Mesendoderm (in vitro differentiated cells): ENCODE results near the gene NCK2.

Experiments used
- DNase-seq: peaks from one replicate; pipeline ENCODE4 v3.0.0; 2013
- H2AK5ac ChIP-seq: 2 replicates; pipeline ENCODE4 v1.6.1; 2013; ENCODE audit warnings: low read length, inconsistent platforms
- H2BK120ac ChIP-seq: 2 replicates; pipeline ENCODE4 v1.6.1; 2013; ENCODE audit warnings: low read depth, mild to moderate bottlenecking, low read length, moderate library complexity, mixed read lengths
- H2BK15ac ChIP-seq: replicated peaks from 2 replicates; pipeline ENCODE4 v1.6.1; 2013; ENCODE audit warnings: low read depth, mild to moderate bottlenecking, moderate library complexity
- H2BK5ac ChIP-seq: 2 replicates; pipeline ENCODE4 v1.6.1; 2013; ENCODE audit warnings: low read length, inconsistent platforms
- H3K18ac ChIP-seq: 2 replicates; pipeline ENCODE4 v1.6.1; 2013; ENCODE audit warnings: mild to moderate bottlenecking, low read length, mixed read lengths
- H3K23ac ChIP-seq: one replicate; pipeline ENCODE4 v1.6.1; 2013; ENCODE audit warnings: low read length
- H3K27ac ChIP-seq: 2 replicates; pipeline ENCODE4 v1.5.1; 2013; ENCODE audit warnings: low read depth, mild to moderate bottlenecking, inconsistent platforms, low read length, moderate library complexity
- H3K27me3 ChIP-seq: 2 replicates; pipeline ENCODE4 v1.6.1; 2013; ENCODE audit warnings: low read length, control low read depth, mild to moderate bottlenecking, inconsistent platforms; ENCODE audit not compliant: insufficient read depth, poor library complexity
- H3K36me3 ChIP-seq: 2 replicates; pipeline ENCODE4 v1.6.1; 2013; ENCODE audit warnings: low read length, inconsistent platforms; ENCODE audit not compliant: control insufficient read depth, insufficient read depth
- H3K4ac ChIP-seq: one replicate; pipeline ENCODE4 v1.6.1; 2013; ENCODE audit warnings: low read depth, mild to moderate bottlenecking, low read length, moderate library complexity
- H3K4me1 ChIP-seq: 2 replicates; pipeline ENCODE4 v1.6.1; 2013; ENCODE audit warnings: low read depth, low read length, inconsistent platforms; ENCODE audit not compliant: control insufficient read depth
- H3K4me2 ChIP-seq: 2 replicates; pipeline ENCODE4 v1.6.1; 2013; ENCODE audit warnings: low read length
- H3K4me3 ChIP-seq: 2 replicates; pipeline ENCODE4 v1.5.1; 2013; ENCODE audit warnings: mild to moderate bottlenecking, low read length
- H3K56ac ChIP-seq: one replicate; pipeline ENCODE4 v1.6.1; 2013; ENCODE audit warnings: low read length
- H3K79me1 ChIP-seq: 2 replicates; pipeline ENCODE4 v1.6.1; 2013; ENCODE audit warnings: low read length, inconsistent platforms
- H3K79me2 ChIP-seq: 2 replicates; pipeline ENCODE4 v1.6.1; 2013; ENCODE audit warnings: mild to moderate bottlenecking, low read length; ENCODE audit not compliant: control insufficient read depth, insufficient read depth
- H3K9ac ChIP-seq: 2 replicates; pipeline ENCODE4 v1.6.1; 2013; ENCODE audit warnings: low read length, inconsistent platforms
- H4K5ac ChIP-seq: one replicate; pipeline ENCODE4 v1.6.1; 2013; ENCODE audit warnings: low read length
- H4K8ac ChIP-seq: one replicate; pipeline ENCODE4 v1.6.1; 2013; ENCODE audit warnings: low read depth, mild to moderate bottlenecking, control low read depth, low read length, moderate library complexity
- WGBS: extraction: QIAGEN DNeasy Blood & Tissue Kit; methylation state at CpG from one replicate; pipeline ENCODE4 v1.1.7; 2013; ENCODE audit warnings: low lambda C conversion rate, missing lambda C conversion rate; ENCODE audit not compliant: insufficient coverage; ENCODE audit errors: extremely low coverage; 5-methylcytosine and 5-hydroxymethylcytosine counted together

Gene NCK2

GRCh38 chr2:105774781-105775337 is 30.1 kb downstream of the NCK2 start:
- H3K4ac ChIP-seq, result no peak overlapping the region
- H3K27me3 ChIP-seq, result no peaks in the 10 kb centered on the region
- H3K4me2 ChIP-seq, result no peak overlapping the region
- no peak overlapping the region for H3K27ac ChIP-seq
- H4K5ac ChIP-seq, result no peak overlapping the region
- H3K79me1 ChIP-seq, result peaks cover 27% of the 10 kb centered on the region
- peaks cover 72% of the 10 kb centered on the region for H3K79me2 ChIP-seq
- no peak overlapping the region for H3K9ac ChIP-seq
- no peak overlapping the region for H3K56ac ChIP-seq
- H3K4me1 ChIP-seq, result no peaks in the 10 kb centered on the region
- no peaks in the 10 kb centered on the region for H3K36me3 ChIP-seq
- H3K4me3 ChIP-seq, result no peak overlapping the region
- no peak for DNase-seq
- 100% methylated on average over 1 of the region's 4 CpGs for WGBS
- H3K23ac ChIP-seq, result no peak overlapping the region
- H2BK120ac ChIP-seq, result no peak overlapping the region
- H4K8ac ChIP-seq, result no peak overlapping the region
- no peak overlapping the region for H2AK5ac ChIP-seq
- no peak overlapping the region for H2BK15ac ChIP-seq
- no peak overlapping the region for H2BK5ac ChIP-seq
- H3K18ac ChIP-seq, result no peak overlapping the region

- Histone ChIP-seq H3K27me3 (no peaks in the 10 kb centered on the region), H3K79me1 (peaks cover 30% of the 10 kb centered on the region), H3K9ac (no peak overlapping the region), H3K56ac (no peak overlapping the region), H3K27ac (no peak overlapping the region), H4K8ac (no peak overlapping the region), H3K4me3 (no peak overlapping the region), H2BK15ac (no peak overlapping the region), H3K4ac (no peak overlapping the region), H3K23ac (no peak overlapping the region), H3K4me1 (peaks cover 5% of the 10 kb centered on the region), H3K4me2 (no peak overlapping the region), H2BK5ac (no peak overlapping the region), H2AK5ac (no peak overlapping the region), H3K18ac (no peak overlapping the region), H3K79me2 (peaks cover 75% of the 10 kb centered on the region), H2BK120ac (no peak overlapping the region), H3K36me3 (no peaks in the 10 kb centered on the region), H4K5ac (no peak overlapping the region)
- WGBS, result no CpG with 5 or more reads among the region's 11 CpGs
- no peak for DNase-seq
Measured at GRCh38 chr2:105775809-105776559, 31.3 kb downstream of the NCK2 start.

- DNase-seq, result no peak
- Histone ChIP-seq H3K4me3 (no peak overlapping the region), H2BK5ac (no peak overlapping the region), H3K27me3 (no peaks in the 10 kb centered on the region), H3K23ac (no peak overlapping the region), H4K8ac (no peak overlapping the region), H3K4me1 (peaks cover 9% of the 10 kb centered on the region), H2AK5ac (no peak overlapping the region), H3K27ac (no peak overlapping the region), H3K18ac (no peak overlapping the region), H3K4ac (no peak overlapping the region), H4K5ac (no peak overlapping the region), H2BK15ac (no peak overlapping the region), H3K79me2 (peaks cover 80% of the 10 kb centered on the region), H3K4me2 (no peak overlapping the region), H3K36me3 (no peaks in the 10 kb centered on the region), H2BK120ac (no peak overlapping the region), H3K9ac (no peak overlapping the region), H3K79me1 (peaks cover 34% of the 10 kb centered on the region), H3K56ac (no peak overlapping the region)
- no CpG with 5 or more reads among the region's 5 CpGs for WGBS
Measured at GRCh38 chr2:105776560-105776928, 31.8 kb downstream of the NCK2 start.

GRCh38 chr2:105777031-105777482 is 32.3 kb downstream of the NCK2 start:
- Histone ChIP-seq H3K56ac (no peak overlapping the region), H3K23ac (no peak overlapping the region), H4K5ac (no peak overlapping the region), H3K4ac (no peak overlapping the region), H3K18ac (no peak overlapping the region), H3K79me2 (peaks cover 80% of the 10 kb centered on the region), H2BK15ac (no peak overlapping the region), H3K79me1 (peaks cover 39% of the 10 kb centered on the region), H2BK120ac (no peak overlapping the region), H3K9ac (no peak overlapping the region), H3K4me2 (no peak overlapping the region), H4K8ac (no peak overlapping the region), H2AK5ac (no peak overlapping the region), H3K4me1 (peaks cover 9% of the 10 kb centered on the region), H2BK5ac (no peak overlapping the region), H3K27me3 (no peaks in the 10 kb centered on the region), H3K36me3 (no peaks in the 10 kb centered on the region), H3K27ac (no peak overlapping the region), H3K4me3 (no peak overlapping the region)
- no peak for DNase-seq
- WGBS, result no CpG with 5 or more reads among the region's 13 CpGs

GRCh38 chr2:105777506-105778055 is 32.9 kb downstream of the NCK2 start:
- no peak for DNase-seq
- Histone ChIP-seq H3K4me2 (no peak overlapping the region), H4K5ac (no peak overlapping the region), H4K8ac (no peak overlapping the region), H3K27ac (no peak overlapping the region), H2BK5ac (no peak overlapping the region), H2BK15ac (no peak overlapping the region), H3K23ac (no peak overlapping the region), H3K56ac (no peak overlapping the region), H3K4me3 (no peak overlapping the region), H3K27me3 (no peaks in the 10 kb centered on the region), H3K9ac (no peak overlapping the region), H3K79me1 (peaks cover 37% of the 10 kb centered on the region), H2BK120ac (no peak overlapping the region), H3K79me2 (peaks cover 78% of the 10 kb centered on the region), H2AK5ac (no peak overlapping the region), H3K18ac (no peak overlapping the region), H3K4me1 (peaks cover 9% of the 10 kb centered on the region), H3K36me3 (no peaks in the 10 kb centered on the region), H3K4ac (no peak overlapping the region)
- WGBS, result no CpG with 5 or more reads among the region's 9 CpGs
